Neural progenitor cell (in vitro differentiated cells): ENCODE measurements around the gene ARHGEF39. TPM values are rescaled to one million over a fixed set of nuclear protein-coding genes. Genes with fewer than 3 reads are reported as not detected.

Source experiments
- DNase-seq: peaks from one replicate; pipeline ENCODE4 v3.0.0-alpha.2; 2016; ENCODE audit warnings: low spot score
- H2AFZ ChIP-seq: fragments of 200-600 bp; sonication (generic); replicated peaks from 2 replicates; pipeline ENCODE4 v1.6.1; 2016; ENCODE audit warnings: antibody characterized with exemption
- H3F3A ChIP-seq: fragments of 200-600 bp; sonication (generic); 2 replicates; pipeline ENCODE4 v1.6.1; 2016; ENCODE audit warnings: antibody characterized with exemption, low read depth
- H3K27ac ChIP-seq: fragments of 200-600 bp; sonication (generic); 2 replicates; pipeline ENCODE4 v1.5.1; 2016; ENCODE audit warnings: mild to moderate bottlenecking
- H3K27me3 ChIP-seq: fragments of 200-600 bp; sonication (generic); 2 replicates; pipeline ENCODE4 v1.6.1; 2016; ENCODE audit warnings: mild to moderate bottlenecking, moderate library complexity
- H3K36me3 ChIP-seq: fragments of 200-600 bp; sonication (generic); 2 replicates; pipeline ENCODE4 v1.5.1; 2016
- H3K4me1 ChIP-seq: fragments of 200-600 bp; sonication (generic); 2 replicates; pipeline ENCODE4 v1.6.1; 2016; ENCODE audit warnings: mixed run types
- H3K4me2 ChIP-seq: fragments of 200-600 bp; sonication (generic); 2 replicates; pipeline ENCODE4 v1.6.1; 2016
- H3K4me3 ChIP-seq: fragments of 200-600 bp; sonication (generic); 2 replicates; pipeline ENCODE4 v1.5.1; 2016
- H3K79me2 ChIP-seq: fragments of 200-600 bp; sonication (generic); 2 replicates; pipeline ENCODE4 v1.6.1; 2016; ENCODE audit warnings: low read depth
- H3K9ac ChIP-seq: fragments of 200-600 bp; sonication (generic); 2 replicates; pipeline ENCODE4 v1.6.1; 2016
- H3K9me3 ChIP-seq: fragments of 200-600 bp; sonication (generic); 2 replicates; pipeline ENCODE4 v1.5.1; 2016; ENCODE audit warnings: low read depth
- H4K20me1 ChIP-seq: fragments of 200-600 bp; sonication (generic); 2 replicates; pipeline ENCODE4 v1.6.1; 2016; ENCODE audit warnings: low read depth
- H3K27ac Mint-ChIP-seq: 3 replicates; pipeline ENCODE4 v1.8.0; 2021; ENCODE audit warnings: mixed read lengths
- H3K27me3 Mint-ChIP-seq: 2 replicates; pipeline ENCODE4 v1.8.0; 2022; ENCODE audit warnings: low read depth, mild to moderate bottlenecking, inconsistent platforms, moderate library complexity, mixed read lengths; ENCODE audit not compliant: insufficient read depth
- H3K36me3 Mint-ChIP-seq: 3 replicates; pipeline ENCODE4 v1.8.0; 2021; ENCODE audit warnings: mixed read lengths
- H3K4me1 Mint-ChIP-seq: 3 replicates; pipeline ENCODE4 v1.8.0; 2021; ENCODE audit warnings: mixed read lengths
- H3K4me3 Mint-ChIP-seq: 3 replicates; pipeline ENCODE4 v1.8.0; 2021; ENCODE audit warnings: mild to moderate bottlenecking, moderate library complexity, mixed read lengths
- H3K9me3 Mint-ChIP-seq: 3 replicates; pipeline ENCODE4 v1.8.0; 2020; ENCODE audit warnings: mixed read lengths
- CTCF ChIP-seq: fragments of 200-600 bp; sonication (generic); IDR thresholded peaks from 2 replicates; pipeline ENCODE4 v1.5.1; 2017; ENCODE audit warnings: antibody characterized with exemption, mild to moderate bottlenecking
- EZH2 ChIP-seq: fragments of 200-600 bp; sonication (generic); IDR thresholded peaks from 2 replicates; pipeline ENCODE4 v1.6.1; 2017; ENCODE audit warnings: antibody characterized with exemption, mild to moderate bottlenecking, moderate library complexity
- EZH2phosphoT487 ChIP-seq: fragments of 200-600 bp; sonication (generic); IDR thresholded peaks from 2 replicates; pipeline ENCODE4 v1.6.1; 2017; ENCODE audit warnings: antibody characterized with exemption
- total RNA-seq: library from RNA; depleted of rRNA; stranded (reverse); fragments of >200 nt; gene quantifications from 2 replicates; pipeline ENCODE4 v1.2.3, GENCODE V29; 2015; ENCODE audit warnings: low replicate concordance

The ARHGEF39 gene
- total RNA-seq, 1 donor from 2014 or later: 13.2 TPM

GRCh38 chr9:35658968-35659220, 6.1 kb downstream of the ARHGEF39 start:
- Histone ChIP-seq H3K27ac (no peak overlapping the region), H3K4me1 (peaks cover 7% of the 10 kb centered on the region), H3K79me2 (peaks cover 18% of the 10 kb centered on the region), H3K9me3 (no peaks in the 10 kb centered on the region), H2AFZ (no peak overlapping the region), H3K4me2 (peak overlapping the region; percentile 82), H3F3A (peaks cover 52% of the 10 kb centered on the region), H3K9ac (peak overlapping the region; percentile 78), H4K20me1 (peaks cover 10% of the 10 kb centered on the region), H3K27me3 (peaks cover 15% of the 10 kb centered on the region), H3K4me3 (peak overlapping the region; percentile 75), H3K36me3 (no peaks in the 10 kb centered on the region)
- Mint-ChIP-seq H3K4me1 (peaks cover 56% of the 10 kb centered on the region), H3K4me3 (peak overlapping the region; percentile 91), H3K9me3 (peaks cover 3% of the 10 kb centered on the region), H3K27ac (no peak overlapping the region), H3K36me3 (peaks cover 29% of the 10 kb centered on the region), H3K27me3 (peaks cover 17% of the 10 kb centered on the region)
- no peak for TF ChIP-seq CTCF
- no peak for TF ChIP-seq EZH2
- TF ChIP-seq EZH2phosphoT487: no peak
- no peak for DNase-seq

GRCh38 chr9:35658137-35658967, 6.6 kb downstream of the ARHGEF39 start, which contains the start of gene CCDC107:
Gene CCDC107 (plus strand): TSS chr9:35658292. CDS start chr9:35658380, 88 bp downstream.
- Histone ChIP-seq H3K79me2 (peaks cover 13% of the 10 kb centered on the region), H3K9ac (peak within 1 kb of the TSS; percentile 78), H3K27ac (peak within 1 kb of the TSS; percentile 97), H3K4me1 (peaks cover 2% of the 10 kb centered on the region), H3K4me3 (peak within 1 kb of the TSS; percentile 75), H3K9me3 (no peaks in the 10 kb centered on the region), H4K20me1 (peaks cover 10% of the 10 kb centered on the region), H3K4me2 (peak within 1 kb of the TSS; percentile 82), H3F3A (peaks cover 49% of the 10 kb centered on the region), H3K27me3 (peaks cover 15% of the 10 kb centered on the region), H2AFZ (peak within 1 kb of the TSS; percentile 60), H3K36me3 (no peaks in the 10 kb centered on the region)
- peaks cover 3% of the 10 kb centered on the region for H3K9me3 Mint-ChIP-seq
- peaks cover 15% of the 10 kb centered on the region for H3K27me3 Mint-ChIP-seq
- H3K36me3 Mint-ChIP-seq: peaks cover 28% of the 10 kb centered on the region
- DNase-seq: peak; percentile 94
- peak within 1 kb of the TSS; percentile 100 for H3K27ac Mint-ChIP-seq
- peaks cover 51% of the 10 kb centered on the region for H3K4me1 Mint-ChIP-seq
- TF ChIP-seq EZH2 (no peak), CTCF (peak; percentile 79), EZH2phosphoT487 (no peak)
- H3K4me3 Mint-ChIP-seq: peak within 1 kb of the TSS; percentile 91

- peaks cover 27% of the 10 kb centered on the region for H3K36me3 Mint-ChIP-seq
Measured at GRCh38 chr9:35657546-35658136, 7.4 kb downstream of the ARHGEF39 start, which contains the start of gene RMRP. Gene RMRP (minus strand): TSS chr9:35658019.

More at GRCh38 chr9:35657546-35658136, 7.4 kb downstream of the ARHGEF39 start, which contains the start of gene RMRP:
- Histone ChIP-seq H3K9me3 (no peaks in the 10 kb centered on the region), H3K36me3 (no peaks in the 10 kb centered on the region), H3K27ac (peak within 1 kb of the TSS; percentile 97), H3K9ac (peak within 1 kb of the TSS; percentile 78), H3K27me3 (peaks cover 15% of the 10 kb centered on the region), H3K4me2 (peak within 1 kb of the TSS; percentile 82), H2AFZ (peak within 1 kb of the TSS; percentile 60), H3K4me3 (peak within 1 kb of the TSS; percentile 75), H4K20me1 (peaks cover 10% of the 10 kb centered on the region), H3F3A (peaks cover 48% of the 10 kb centered on the region), H3K4me1 (no peaks in the 10 kb centered on the region), H3K79me2 (peaks cover 8% of the 10 kb centered on the region)
- H3K27me3 Mint-ChIP-seq: peaks cover 15% of the 10 kb centered on the region
- peak; percentile 98 for DNase-seq
- H3K9me3 Mint-ChIP-seq: peaks cover 3% of the 10 kb centered on the region
- peak within 1 kb of the TSS; percentile 100 for H3K27ac Mint-ChIP-seq
- peak within 1 kb of the TSS; percentile 91 for H3K4me3 Mint-ChIP-seq
- TF ChIP-seq EZH2phosphoT487 (no peak), CTCF (peak; percentile 30)
- H3K4me1 Mint-ChIP-seq: peaks cover 45% of the 10 kb centered on the region
